K562 (cell line): ENCODE data around the gene PHACTR2. TPM values are rescaled to one million over a fixed set of nuclear protein-coding genes. Genes with fewer than 3 reads are reported as not detected.
A peak's percentile ranks its signal among the peaks of the same experiment; 100 is the strongest.

ENCODE experiments used
- ATAC-seq: fragments of 200-7000 bp; cut with Tn5 transposase; 3 replicates; pipeline ENCODE4 v1.9.1; 2020; ENCODE audit warnings: moderate library complexity
- BruUV-seq: library from RNA; stranded (reverse); fragments of 400-500 nt; replicated peaks from 2 replicates; lab custom pipeline; 2021; lab: Mats Ljungman, UMichigan
- CTCF ChIA-PET: fragments of 300-600 bp; formaldehyde crosslinking; extraction: SDS; loops from one replicate; lab custom pipeline; 2021; ENCODE audit warnings: low intra/inter-chr PET ratio; lab: Yijun Ruan, JAX
- POLR2A ChIA-PET: fragments of 300-600, 350-650 bp; sonication (Branson Sonifier 250); formaldehyde crosslinking; extraction: SDS; loops from one replicate; lab custom pipeline; 2021; ENCODE audit warnings: antibody characterized with exemption, inconsistent platforms; lab: Yijun Ruan, JAX
- DNase-seq, 4 experiments: peaks; one replicate each; pipeline versions ENCODE4 v3.0.0 to v3.0.0-alpha.2; 2011 to 2018; ENCODE audit warnings: low spot score in 3 of 4, mixed read lengths in 3 of 4; ENCODE audit errors: extremely low read depth in 1 of 4
- FAIRE-seq: peaks from 2 replicates; lab custom pipeline; 2011; peaks lifted over from hg19 to GRCh38; lab: Jason Lieb, UNC
- H2AFZ ChIP-seq: 2 replicates; pipeline ENCODE4 v1.6.0; 2011; ENCODE audit warnings: low read depth, low read length, control low read depth, inconsistent platforms
- H3K27ac ChIP-seq: fragments of 200-600 bp; 3 replicates; pipeline ENCODE4 v1.8.0; 2011; ENCODE audit warnings: low read depth, mild to moderate bottlenecking, control low read depth, inconsistent platforms, low read length, moderate library complexity, mixed read lengths; ENCODE audit errors: extremely low read depth
- H3K27me3 ChIP-seq, 2 experiments: fragments of 300-600 bp in 1 of 2; 2 replicates in 1 of 2; 3 replicates in 1 of 2; pipeline versions ENCODE4 v1.6.0 to v1.8.0; 2011; ENCODE audit warnings: inconsistent platforms in 2 of 2, low read length in 2 of 2, mild to moderate bottlenecking in 1 of 2, mixed read lengths in 1 of 2, moderate library complexity in 1 of 2; ENCODE audit not compliant: control insufficient read depth in 2 of 2, insufficient read depth in 2 of 2
- H3K36me3 ChIP-seq: fragments of 300-600 bp; 3 replicates; pipeline ENCODE4 v1.8.0; 2011; ENCODE audit warnings: mild to moderate bottlenecking, low read length, inconsistent platforms; ENCODE audit not compliant: control insufficient read depth, insufficient read depth
- H3K4me1 ChIP-seq, 2 experiments: fragments of 200-600 bp in 1 of 2; replicated peaks in 1 of 2; 2 replicates in 1 of 2; 3 replicates in 1 of 2; pipeline versions ENCODE4 v1.5.1 to v1.8.0; 2011; ENCODE audit warnings: inconsistent platforms in 2 of 2, low read length in 2 of 2, mild to moderate bottlenecking in 1 of 2, mixed read lengths in 1 of 2, moderate library complexity in 1 of 2; ENCODE audit not compliant: control insufficient read depth in 2 of 2, insufficient read depth in 2 of 2
- H3K4me2 ChIP-seq: 2 replicates; pipeline ENCODE4 v1.6.1; 2011; ENCODE audit warnings: low read length, control low read depth, inconsistent platforms, mixed read lengths; ENCODE audit not compliant: insufficient read depth
- H3K4me3 ChIP-seq: fragments of 200-600 bp; sonication (generic), shearing (Covaris generic); 2 replicates; pipeline ENCODE4 v1.5.1; 2016; ENCODE audit warnings: control low read depth, inconsistent platforms
- H3K79me2 ChIP-seq: fragments of 200-600 bp; 3 replicates; pipeline ENCODE4 v1.8.0; 2011; ENCODE audit warnings: low read length, inconsistent platforms; ENCODE audit not compliant: control insufficient read depth, insufficient read depth
- H3K9ac ChIP-seq, 2 experiments: 2 replicates each; pipeline versions ENCODE4 v1.6.0 to v1.6.1; 2011; ENCODE audit warnings: low read depth in 2 of 2, low read length in 2 of 2, control low read depth in 1 of 2, inconsistent platforms in 1 of 2, mild to moderate bottlenecking in 1 of 2, mixed read lengths in 1 of 2; ENCODE audit not compliant: insufficient read depth in 1 of 2
- H3K9me1 ChIP-seq: one replicate; pipeline ENCODE4 v1.6.0; 2011; ENCODE audit warnings: inconsistent platforms, mild to moderate bottlenecking, low read length, moderate library complexity; ENCODE audit not compliant: control insufficient read depth, insufficient read depth
- H3K9me3 ChIP-seq: replicated peaks from 2 replicates; pipeline ENCODE4 v1.5.1; 2011; ENCODE audit warnings: low read depth, low read length, inconsistent platforms; ENCODE audit not compliant: control insufficient read depth, insufficient read depth
- H4K20me1 ChIP-seq: replicated peaks from 2 replicates; pipeline ENCODE4 v1.6.1; 2011; ENCODE audit warnings: low read length, inconsistent platforms, mixed read lengths; ENCODE audit not compliant: control insufficient read depth, insufficient read depth
- C11orf30 ChIP-seq: fragments of 450-650 bp; IDR thresholded peaks from 2 replicates; pipeline ENCODE4 v1.6.1; 2016; ENCODE audit warnings: low read depth, mild to moderate bottlenecking
- DPF2 ChIP-seq: fragments of 450-650 bp; IDR thresholded peaks from 2 replicates; pipeline ENCODE4 v1.6.1; 2016
- FOSL1 ChIP-seq: fragments of 200-800 bp; sonication (Bioruptor generic); conservative IDR thresholded peaks from 2 replicates; pipeline ENCODE4 v1.6.1; 2016; ENCODE audit warnings: missing genetic modification characterization, missing compliant biosample characterization
- FOXK1 ChIP-seq: sonication (generic); formaldehyde crosslinking; IDR thresholded peaks from 2 replicates; pipeline ENCODE4 v1.8.0; 2022; ENCODE audit warnings: missing genetic modification reagents, mild to moderate bottlenecking, borderline replicate concordance
- GTF3C2 ChIP-seq: IDR thresholded peaks from 3 replicates; pipeline ENCODE4 v1.6.1; 2011; ENCODE audit warnings: borderline replicate concordance, mild to moderate bottlenecking, moderate library complexity; ENCODE audit not compliant: insufficient read length; ENCODE audit errors: extremely low read depth
- LCOR ChIP-seq: sonication (generic); formaldehyde crosslinking; IDR thresholded peaks from 2 replicates; pipeline ENCODE4 v1.8.0; 2022; ENCODE audit warnings: mild to moderate bottlenecking, missing genetic modification reagents
- MAFG ChIP-seq: fragments of 450-650 bp; conservative IDR thresholded peaks from 2 replicates; pipeline ENCODE4 v1.6.1; 2016; ENCODE audit warnings: missing genetic modification characterization, missing compliant biosample characterization
- MEIS2 ChIP-seq: fragments of 450-650 bp; IDR thresholded peaks from 2 replicates; pipeline ENCODE4 v1.6.1; 2014; ENCODE audit warnings: mild to moderate bottlenecking; ENCODE audit not compliant: partially characterized antibody
- NFE2 ChIP-seq: IDR thresholded peaks from 2 replicates; pipeline ENCODE4 v1.6.1; 2014; ENCODE audit warnings: antibody characterized with exemption, low read depth
- NR4A1 ChIP-seq, 2 experiments: fragments of 250-450 bp in 1 of 2; fragments of 450-650 bp in 1 of 2; sonication (Bioruptor Pico) in 1 of 2; IDR thresholded peaks; 2 replicates each; pipeline versions ENCODE4 v1.4.0 to v1.6.1; 2016 to 2020; ENCODE audit warnings: mild to moderate bottlenecking in 2 of 2, missing compliant biosample characterization in 1 of 2, missing genetic modification characterization in 1 of 2, moderate library complexity in 1 of 2
- SMARCC2 ChIP-seq: fragments of 450-650 bp; IDR thresholded peaks from 2 replicates; pipeline ENCODE4 v1.6.1; 2017; ENCODE audit warnings: antibody characterized with exemption, moderate library complexity, mild to moderate bottlenecking, low read depth
- SRSF7 ChIP-seq: fragments of 200-400 bp; formaldehyde crosslinking; optimal IDR thresholded peaks from 2 replicates; pipeline ENCODE3; 2017; ENCODE audit warnings: mild to moderate bottlenecking, low read depth, low read length
- ZNF197 ChIP-seq: fragments of 200-800 bp; sonication (Bioruptor generic); IDR thresholded peaks from 2 replicates; pipeline ENCODE4 v1.6.1; 2016; ENCODE audit warnings: low read depth, missing genetic modification characterization, missing compliant biosample characterization
- ZNF280A ChIP-seq: fragments of 450-650 bp; IDR thresholded peaks from 2 replicates; pipeline ENCODE4 v1.6.1; 2018; ENCODE audit warnings: mild to moderate bottlenecking, low read depth; ENCODE audit not compliant: partially characterized antibody
- ZNF644 ChIP-seq: fragments of 200-800 bp; sonication (Bioruptor generic); IDR thresholded peaks from 2 replicates; pipeline ENCODE4 v1.6.1; 2016; ENCODE audit warnings: low read depth, missing genetic modification characterization, missing compliant biosample characterization
- WGBS: fragments of 100-300 bp; shearing (Covaris generic); methylation state at CpG from one replicate; pipeline ENCODE4 v1.1.6; 2016; ENCODE audit warnings: low coverage, mixed read lengths; ENCODE audit not compliant: insufficient coverage; ENCODE audit errors: missing lambda C conversion rate; 5-methylcytosine and 5-hydroxymethylcytosine counted together
- in situ Hi-C: fragments of 300-500 bp; cut with MboI; formaldehyde crosslinking; loops from 4 replicates; pipeline ENCODE4 v1.15.0; 2018; ENCODE audit warnings: inconsistent platforms, mixed read lengths
- intact Hi-C: fragments of 100-400 bp; cut with micrococcal nuclease; formaldehyde crosslinking; loops from 2 replicates; pipeline ENCODE4 v1.14.2; 2022
- polyA plus RNA-seq, 8 experiments: library from polyadenylated mRNA; depleted of rRNA in 4 of 8; stranded (reverse) in 5 of 8; unstranded in 3 of 8; fragments of >200 nt; fragmentation: Nextera tagmentation in 2 of 8; fragmentation: Illumina TruSeq in 1 of 8; extraction: Ambion mirVana in 2 of 8; extraction: Trizol in 1 of 8; gene quantifications; 2 replicates each; pipeline versions ENCODE4 v1.2.1 to v1.2.3, GENCODE V29; 2011 to 2014; ENCODE audit warnings: inconsistent platforms in 1 of 8, missing spikeins in 1 of 8
- total RNA-seq, 7 experiments: library from RNA; depleted of rRNA in 6 of 7; stranded (reverse); fragments of >200 nt in 6 of 7; fragmentation: Illumina TruSeq in 2 of 7; extraction: Trizol in 2 of 7; gene quantifications; 2 replicates each; pipeline versions ENCODE4 v1.2.1 to v1.2.3, GENCODE V29; 2011 to 2021; ENCODE audit warnings: low replicate concordance in 1 of 7

PHACTR2 gene
- total and polyA plus RNA-seq, 9 of the 15 experiments (the other 6 are each of a cell fraction or from before 2014, with no cell fraction given) = 5.3 to 52.5 (median 22.9) TPM

DNA sequence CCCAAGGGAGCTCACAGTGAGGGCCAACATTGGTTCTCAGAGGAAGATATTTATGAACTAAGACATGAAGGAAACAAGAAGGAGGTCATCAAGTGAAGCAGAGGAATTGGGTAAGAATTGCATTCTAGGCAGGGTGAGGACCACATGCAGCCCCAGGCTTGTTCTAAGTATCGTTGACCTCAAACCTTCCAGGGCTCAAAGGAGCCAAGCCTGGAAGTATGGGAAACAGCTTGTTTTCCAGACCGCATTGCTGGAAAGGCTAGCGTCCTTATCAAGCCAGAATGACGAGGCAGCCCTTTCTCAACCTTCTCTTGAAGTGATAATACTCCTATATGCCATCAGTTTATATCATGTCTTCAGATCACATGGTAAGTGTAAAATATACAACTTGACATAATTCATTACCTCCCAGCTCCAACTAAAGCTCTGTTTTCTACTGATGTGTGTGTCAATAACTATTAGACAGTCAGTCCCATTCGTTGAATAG, 79.6 kb downstream of the PHACTR2 start:
- Histone ChIP-seq H3K9me1 (no peaks in the 10 kb centered on the region), H3K4me3 (no peak overlapping the region), H4K20me1 (no peaks in the 10 kb centered on the region), H3K4me1 (peaks cover 4 to 9% of the 10 kb centered on the region in 2 experiments; a peak in 3 of 5 replicates), H3K9ac (no peak overlapping the region), H3K27me3 (no peaks in the 10 kb centered on the region), H3K36me3 (peaks cover 3% of the 10 kb centered on the region; the same call in 1 of the 3 replicates), H3K9me3 (0 out of 2 replicates have a peak, but pooled peaks cover 2% of the 10 kb centered on the region), H3K27ac (no peak overlapping the region; the same call in 2 of the 3 replicates), H2AFZ (peak overlapping the region; percentile 54), H3K79me2 (no peaks in the 10 kb centered on the region), H3K4me2 (peak overlapping the region; percentile 6; the same call in 1 of the 2 replicates)
- intact Hi-C loops (no loop called here), in situ Hi-C loops (no loop called here)
- CTCF ChIA-PET = no interaction called here
- WGBS = 37% methylated on average over 5 of the region's 5 CpGs
- peak in 1 of 4 experiments; percentile 21 for DNase-seq
- BruUV-seq = no TSS peak
- POLR2A ChIA-PET = interaction anchor here (1.2 kb wide), 1 partner anchor 12 kb away, joined by 3 read pairs; no protein-coding TSS in a partner anchor
- FAIRE-seq = peak; percentile 71
- peak; percentile 47 for ATAC-seq
- TF ChIP-seq MAFG (tag) (peak; percentile 62), ZNF197 (CRISPR knock-in tag) (no peak), SMARCC2 (no peak), SRSF7 (no peak), ZNF644 (tag) (0 out of 2 replicates have a peak, but pooled peaks have one; percentile 13), FOXK1 (no peak), ZNF280A (no peak), DPF2 (peak; percentile 35; the same call in 1 of the 2 replicates), LCOR (no peak), C11orf30 (peak; percentile 37; the same call in 1 of the 2 replicates), NR4A1 (CRISPR knock-in tag; IDR thresholded peaks at IDR 0.05) (no peak), NR4A1 (tag; IDR thresholded peaks at IDR 0.05) (0 out of 2 replicates have a peak, but pooled peaks have one; percentile 27), MEIS2 (peak; percentile 40), FOSL1 (tag) (0 out of 2 replicates have a peak, but pooled peaks have one; percentile 26), GTF3C2 (no peak), NFE2 (peak; percentile 69; the same call in 1 of the 2 replicates)
